ENCODE data around the gene CFAP92.
"Not testable (repeated sequence)": the region's sequence is repeated elsewhere in the genome, so short reads cannot be mapped to it uniquely, and the experiment has no call there.

CFAP92 gene

DNA sequence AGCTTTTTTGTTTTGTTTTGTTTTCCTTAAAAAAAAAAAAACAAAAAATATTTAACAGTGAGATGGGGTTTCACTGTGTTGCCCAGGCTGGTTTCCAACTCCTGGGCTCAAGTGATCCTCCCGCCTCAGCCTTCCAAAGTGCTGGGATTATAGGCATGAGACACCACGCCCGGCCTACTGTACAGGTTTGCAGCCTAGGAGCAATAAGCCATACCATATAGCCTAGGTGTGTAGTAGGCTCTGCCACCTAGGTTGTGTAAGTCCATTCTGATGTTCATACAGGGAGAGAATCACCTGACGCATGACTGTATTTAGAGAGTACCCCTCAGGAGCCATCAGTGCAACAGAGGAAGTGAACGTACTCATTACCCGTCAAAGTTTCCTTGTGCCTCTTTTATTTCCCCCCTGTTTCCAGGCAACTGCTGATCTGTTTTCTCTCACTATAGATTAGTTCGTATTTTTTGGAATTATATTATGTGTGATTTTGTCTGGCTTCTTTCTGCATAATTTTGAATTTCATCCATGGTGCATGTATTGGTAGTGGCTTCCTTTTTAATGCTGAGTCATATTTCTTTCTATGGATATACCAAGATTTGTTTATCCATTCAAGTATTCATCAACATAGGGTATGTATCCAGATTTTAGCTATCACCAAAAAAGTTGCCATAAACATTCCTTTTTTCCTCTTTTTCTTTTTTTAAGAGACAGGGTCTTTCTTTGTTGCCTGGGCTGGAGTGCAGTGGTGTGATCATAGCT is 104.6 kb downstream of the CFAP92 start:
- no peak for DNase-seq

DNA sequence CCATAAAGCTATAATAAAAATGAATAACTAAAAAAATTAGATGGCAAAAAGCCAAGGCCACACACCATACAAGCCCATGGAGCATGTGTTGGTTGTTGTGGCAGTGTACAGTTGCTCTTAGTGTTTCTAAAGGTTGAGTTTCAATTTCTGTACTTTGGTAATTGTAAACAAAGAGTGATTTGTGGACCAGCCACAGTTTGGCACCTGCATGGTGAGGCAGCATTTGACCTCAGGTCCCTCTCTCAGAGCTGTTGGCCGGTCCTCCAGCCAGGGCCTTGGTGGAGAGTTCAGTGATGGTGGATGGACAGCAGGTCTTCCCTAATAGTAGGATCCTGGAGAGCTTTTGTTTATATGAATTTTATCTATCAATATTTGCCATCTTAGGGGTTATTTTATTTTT is 108.9 kb downstream of the CFAP92 start:
- DNase-seq, result no peak

DNA sequence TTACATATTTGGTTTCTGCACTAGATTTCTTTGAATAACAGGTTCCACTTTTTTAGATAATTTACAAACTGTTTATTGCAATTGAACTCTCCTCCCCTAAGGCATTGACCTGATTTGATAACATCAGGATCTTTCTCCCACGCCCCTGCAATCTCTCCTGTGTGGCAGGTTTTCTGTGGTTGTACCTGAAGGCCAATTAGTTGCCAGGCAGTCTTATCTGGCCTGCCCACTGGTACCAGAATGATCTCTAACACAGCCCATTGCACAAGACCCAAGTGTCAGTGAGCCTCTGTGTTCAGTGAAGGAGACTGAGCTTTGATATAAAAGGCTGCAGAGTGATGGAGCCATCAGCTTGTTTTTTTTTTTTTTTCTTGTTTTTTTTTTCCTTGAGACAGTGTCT is 111.2 kb downstream of the CFAP92 start:
- DNase-seq, result no peak

DNA sequence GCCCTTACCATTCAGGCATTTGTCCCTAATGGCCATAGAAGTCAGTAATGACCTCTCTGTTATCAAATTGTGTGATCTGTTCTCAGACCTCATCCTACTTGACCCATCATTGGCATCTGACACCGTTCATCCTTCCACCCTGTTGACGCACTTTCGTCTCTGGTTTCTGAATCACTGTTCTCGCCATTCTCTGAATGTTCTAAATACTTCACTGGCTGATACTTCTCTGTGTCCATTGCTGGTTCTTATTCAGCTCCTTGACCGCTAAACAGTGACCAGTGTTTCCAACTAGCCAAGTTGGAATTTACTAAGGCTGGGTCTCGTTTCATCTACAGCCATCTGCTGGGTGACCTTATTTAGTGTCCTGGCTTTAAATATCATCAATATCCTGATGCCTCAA is 112.3 kb downstream of the CFAP92 start:
- no peak for DNase-seq

DNA sequence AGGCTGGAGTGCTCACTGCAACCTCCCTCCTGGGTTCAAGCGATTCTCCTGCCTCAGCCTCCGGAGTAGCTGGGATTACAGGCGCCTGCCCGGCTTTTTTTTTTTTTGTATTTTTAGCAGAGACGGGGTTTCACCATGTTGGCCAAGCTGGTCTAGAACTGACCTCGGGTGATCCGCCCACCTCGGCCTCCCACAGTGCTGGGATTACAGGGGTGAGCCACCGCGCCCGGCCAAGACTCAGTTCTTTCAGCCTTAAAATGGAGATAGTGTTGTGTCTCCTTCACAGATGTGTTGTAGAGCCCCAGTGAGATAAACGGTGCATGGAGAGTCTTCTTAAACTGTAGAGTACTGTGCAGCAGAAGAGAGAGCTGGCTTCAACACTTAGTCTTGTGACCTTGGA is 113.4 kb downstream of the CFAP92 start:
- DNase-seq, result not testable (repeated sequence)

- DNase-seq, result no peak
Measured at GRCh38 chr3:128879991-128880390, 113.9 kb downstream of the CFAP92 start.

- peak; percentile 93 to 99 (median 96) for DNase-seq
Measured at GRCh38 chr3:128879125-128879969, 114.5 kb downstream of the CFAP92 start, which contains the start of gene ACAD9. Gene ACAD9 (plus strand): TSS chr3:128879620. CDS start chr3:128879692, 72 bp downstream.

DNA sequence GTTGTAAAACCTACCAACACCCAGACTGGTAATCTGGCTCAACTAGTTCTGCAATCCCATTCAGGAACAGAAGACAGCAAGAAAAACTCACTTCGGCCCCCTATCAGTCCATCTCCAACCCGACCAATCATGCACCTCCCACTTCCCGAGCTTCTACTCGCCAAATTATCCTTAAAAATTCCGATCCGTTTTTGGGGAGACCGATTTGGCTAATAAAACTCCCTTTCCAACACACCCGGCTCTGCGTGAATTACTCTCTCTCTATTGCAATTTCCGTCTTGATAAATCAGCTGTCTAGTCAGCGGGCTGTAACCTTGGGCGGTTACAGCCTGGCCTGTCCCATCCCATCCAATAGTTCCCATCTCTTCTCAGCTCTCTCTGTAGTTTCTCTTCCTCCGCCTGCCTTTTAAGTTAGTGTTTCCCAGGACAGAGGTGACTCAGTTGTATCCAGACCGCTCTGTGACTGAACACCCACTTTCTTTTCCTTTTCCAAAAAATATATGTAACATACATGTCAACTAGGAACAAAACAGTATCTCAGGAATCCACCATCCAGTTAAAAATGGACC is 115.2 kb downstream of the CFAP92 start:
- DNase-seq, result peak in 1 of 5 experiments; percentile 56

DNA sequence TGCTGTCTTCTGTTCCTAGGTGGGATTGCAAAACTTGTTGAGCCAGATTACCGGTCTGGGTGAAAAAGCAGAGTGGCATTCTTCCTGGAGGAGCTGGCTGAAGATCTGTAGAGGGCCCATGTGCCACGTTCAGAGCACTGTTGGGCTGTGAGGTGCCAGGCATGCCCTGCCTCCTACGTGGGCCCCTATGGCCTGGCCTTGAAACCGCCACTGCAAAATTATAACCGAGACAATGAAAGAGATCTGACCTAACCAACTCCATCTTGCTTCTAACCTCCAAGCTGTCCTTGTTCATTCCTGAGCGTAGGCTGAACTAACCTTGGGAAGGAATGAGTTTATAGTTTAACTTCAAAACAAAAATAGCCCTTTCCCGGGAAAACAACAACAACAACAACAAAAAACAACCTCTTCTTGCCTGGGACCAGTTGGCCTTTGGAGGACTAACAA is 115.8 kb downstream of the CFAP92 start:
- no peak for DNase-seq

GRCh38 chr3:128875556-128876120 is 118.2 kb downstream of the CFAP92 start:
- DNase-seq, result peak in 4 of 5 experiments; percentile 12 to 89 (median 40)

DNA sequence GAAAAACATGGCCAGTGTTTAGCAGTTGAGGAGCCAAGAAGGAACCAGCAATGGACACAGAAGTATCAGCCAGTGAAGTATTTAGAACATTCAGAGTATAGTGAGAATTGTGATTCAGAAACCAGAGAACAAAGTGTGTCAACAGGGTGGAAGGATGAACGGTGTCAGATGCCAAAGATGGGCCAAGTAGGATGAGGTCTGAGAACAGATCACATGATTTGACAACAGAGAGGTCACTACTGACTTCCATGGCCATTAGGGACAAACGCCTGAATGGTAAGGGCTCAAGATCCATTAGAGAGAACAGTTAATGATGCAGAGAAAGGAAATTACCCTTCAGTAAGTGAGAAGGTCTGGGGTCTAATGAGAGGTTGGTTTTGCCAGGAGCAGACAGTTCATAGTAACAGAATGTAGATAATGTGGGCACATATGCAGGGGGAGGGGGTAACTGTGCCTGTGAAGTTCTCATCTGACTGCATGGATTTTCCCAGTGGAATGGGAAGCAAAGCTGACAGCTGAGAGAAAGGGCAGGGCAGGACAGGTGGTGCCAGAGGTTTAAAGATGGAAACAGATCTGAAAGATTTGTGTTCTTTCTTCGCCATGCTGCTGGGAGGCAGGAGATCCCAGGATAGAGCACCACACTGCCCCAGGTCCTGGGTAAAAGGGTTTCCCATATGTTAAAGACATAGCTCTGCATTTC is 119.2 kb downstream of the CFAP92 start:
- DNase-seq, result no peak

- no peak for DNase-seq
Measured at GRCh38 chr3:128873244-128874022, 120.4 kb downstream of the CFAP92 start.

GRCh38 chr3:128872744-128873143 is 121.1 kb downstream of the CFAP92 start:
- no peak for DNase-seq

GRCh38 chr3:128872282-128872681 is 121.6 kb downstream of the CFAP92 start:
- no peak for DNase-seq

DNA sequence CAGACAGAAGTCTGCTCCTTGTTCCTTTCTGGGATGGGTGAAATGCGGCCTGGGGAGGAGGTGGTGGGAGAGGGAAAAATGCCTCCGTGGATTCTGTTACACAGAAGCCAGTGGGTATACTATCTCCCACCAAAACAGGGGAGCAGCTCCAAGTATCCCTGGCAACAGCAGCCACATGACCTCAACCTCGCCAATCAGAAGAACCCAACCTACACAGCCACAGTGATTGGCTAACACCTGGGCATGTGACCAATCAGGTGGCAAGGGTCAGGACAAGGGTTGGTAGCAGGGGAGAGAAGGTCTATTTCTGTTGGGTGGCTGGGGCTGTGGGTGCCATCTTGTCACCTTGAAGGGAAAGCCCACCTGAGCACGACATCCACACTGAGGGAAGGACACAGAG is 123.5 kb downstream of the CFAP92 start:
- no peak for DNase-seq

DNA sequence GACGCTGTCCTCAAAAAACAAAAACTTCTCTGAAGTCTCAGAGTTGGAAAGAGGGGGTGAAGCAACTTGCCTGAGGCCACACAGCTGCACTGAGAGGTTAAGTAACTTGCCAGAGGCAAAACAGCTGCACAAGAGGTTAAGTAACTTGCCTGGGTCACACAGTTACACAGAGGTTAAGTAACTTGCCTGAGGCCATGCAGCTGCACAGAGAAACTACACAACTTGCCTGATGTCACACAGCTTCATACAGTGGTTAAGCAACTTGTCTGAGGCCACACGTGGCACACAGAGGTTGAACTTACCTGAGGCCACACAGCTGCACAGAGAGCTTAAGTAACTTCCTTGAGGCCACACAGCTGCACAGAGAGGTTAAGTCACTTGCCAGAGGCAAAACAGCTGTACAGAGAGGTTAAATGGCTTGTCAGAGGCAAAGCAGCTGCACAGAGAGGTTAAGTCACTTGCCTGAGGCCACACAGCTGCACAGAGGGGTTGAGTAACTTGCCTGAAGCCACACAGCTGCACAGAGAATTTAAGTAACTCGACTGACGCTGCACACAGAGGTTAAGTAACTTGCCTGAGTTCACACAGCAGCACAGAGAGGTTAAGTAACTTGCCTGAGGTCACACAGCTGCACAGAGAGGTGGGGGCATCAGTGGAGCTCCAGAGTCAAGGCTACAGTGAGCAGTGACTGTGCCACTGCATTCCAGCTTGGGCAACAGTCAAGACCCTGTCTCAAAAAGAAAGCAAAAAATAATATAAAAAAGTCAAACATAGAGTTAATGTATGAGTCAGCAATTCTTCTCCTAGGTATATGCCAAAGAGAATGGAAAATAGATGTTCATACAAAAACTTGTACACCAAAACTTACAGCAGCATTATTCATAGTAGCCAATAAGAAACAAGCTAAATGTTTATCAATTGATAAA is 126.4 kb downstream of the CFAP92 start:
- DNase-seq, result peak in 1 of 5 experiments; percentile 29

DNA sequence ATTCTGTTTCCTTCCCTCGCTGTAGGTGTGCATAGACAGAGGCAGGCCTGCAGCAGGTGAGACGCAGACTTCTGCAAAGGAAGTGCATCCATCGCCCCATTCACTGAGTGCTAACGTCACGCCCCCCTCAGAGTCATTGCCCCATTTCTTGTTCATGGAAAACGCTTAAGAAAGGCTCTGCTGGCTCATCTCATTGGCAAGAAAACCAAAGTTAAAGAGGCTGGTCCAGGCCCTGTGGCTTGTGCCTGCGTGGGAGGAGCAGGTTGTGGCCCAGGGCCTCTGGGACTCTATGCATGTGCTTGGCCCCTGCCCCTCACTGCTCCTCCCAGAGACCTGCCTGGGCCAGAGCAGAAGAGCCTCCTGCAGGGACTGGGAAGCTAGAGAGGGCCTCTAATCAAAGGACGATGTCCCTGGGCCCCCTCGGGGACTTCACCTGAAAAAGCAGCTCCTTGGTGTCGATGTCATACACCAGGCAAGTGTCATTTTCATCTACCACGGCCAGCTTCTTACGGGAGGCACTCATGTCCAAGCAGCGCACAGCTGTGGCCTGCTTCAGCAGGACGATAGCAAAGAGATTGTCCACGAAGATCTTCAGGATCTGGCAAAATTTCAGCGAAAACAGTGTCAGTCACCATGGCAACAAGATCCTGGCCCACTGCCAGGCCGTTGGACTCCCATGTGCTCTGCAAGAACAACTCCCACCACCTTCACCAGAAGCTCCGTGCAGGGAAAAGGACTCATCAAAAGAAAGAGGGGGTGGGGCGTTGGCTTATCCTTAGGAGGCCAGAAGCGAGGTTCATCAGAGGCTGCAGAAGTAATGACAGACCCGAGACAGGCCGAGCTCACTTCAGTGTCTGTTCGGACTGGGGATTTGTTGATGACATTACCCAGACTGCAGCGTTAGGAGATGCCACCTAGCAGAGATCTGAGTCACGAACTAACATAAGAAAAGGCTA is 128.7 kb downstream of the CFAP92 start:
- not testable (repeated sequence) for DNase-seq

DNA sequence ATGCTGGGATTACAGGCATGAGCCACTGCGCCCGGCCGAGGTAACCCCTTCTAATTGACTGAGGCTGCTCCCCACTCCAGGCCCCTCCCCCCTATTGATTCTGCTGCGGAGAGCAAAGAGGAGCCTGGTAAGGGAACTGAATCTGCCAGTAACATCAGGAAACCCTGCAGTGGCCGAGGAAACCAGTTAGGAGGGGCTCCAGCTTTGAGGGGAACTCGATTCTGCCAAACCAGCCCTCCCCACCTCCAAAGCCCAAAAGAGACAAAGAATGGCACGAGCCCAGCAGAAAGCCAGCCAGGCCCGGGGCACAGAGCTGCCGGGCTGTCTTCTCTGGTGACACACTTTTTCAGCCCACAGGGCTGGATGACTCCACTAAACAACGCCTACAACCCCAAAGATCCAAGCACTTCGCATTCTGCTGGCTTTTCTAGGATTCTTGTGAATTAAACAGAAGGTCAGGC is 129.5 kb downstream of the CFAP92 start:
- no peak for DNase-seq

DNA sequence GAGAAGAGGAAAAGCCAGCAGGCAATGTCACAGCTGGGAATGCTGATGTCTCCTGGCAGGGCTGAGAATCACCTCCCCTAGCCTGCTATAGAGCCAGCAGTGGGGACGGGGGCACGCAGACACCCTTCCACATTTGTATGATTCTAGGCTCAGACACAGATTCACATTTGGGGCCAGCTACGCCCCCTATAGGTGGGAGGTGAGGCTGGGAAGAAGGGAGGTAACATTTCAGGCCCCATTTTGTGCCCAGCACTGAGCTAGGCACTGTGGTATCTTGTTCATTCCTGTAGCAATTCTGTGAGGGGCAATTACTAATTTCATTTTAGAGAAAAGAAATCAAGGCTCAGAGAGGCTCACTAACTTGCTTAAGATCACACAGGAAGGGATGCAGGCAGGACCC is 130.3 kb downstream of the CFAP92 start:
- peak in 1 of 5 experiments; percentile 34 for DNase-seq
